ENCODE data around the gene SLC51A. TPM values are rescaled to one million over a fixed set of nuclear protein-coding genes. Genes with fewer than 3 reads are reported as not detected.
"Not testable (repeated sequence)": the region's sequence is repeated elsewhere in the genome, so short reads cannot be mapped to it uniquely, and the experiment has no call there.

Gene SLC51A
- total and polyA plus RNA-seq, 8 donors: 1.2 to 10.4 (median 7.9) TPM; not detected in 1

DNA sequence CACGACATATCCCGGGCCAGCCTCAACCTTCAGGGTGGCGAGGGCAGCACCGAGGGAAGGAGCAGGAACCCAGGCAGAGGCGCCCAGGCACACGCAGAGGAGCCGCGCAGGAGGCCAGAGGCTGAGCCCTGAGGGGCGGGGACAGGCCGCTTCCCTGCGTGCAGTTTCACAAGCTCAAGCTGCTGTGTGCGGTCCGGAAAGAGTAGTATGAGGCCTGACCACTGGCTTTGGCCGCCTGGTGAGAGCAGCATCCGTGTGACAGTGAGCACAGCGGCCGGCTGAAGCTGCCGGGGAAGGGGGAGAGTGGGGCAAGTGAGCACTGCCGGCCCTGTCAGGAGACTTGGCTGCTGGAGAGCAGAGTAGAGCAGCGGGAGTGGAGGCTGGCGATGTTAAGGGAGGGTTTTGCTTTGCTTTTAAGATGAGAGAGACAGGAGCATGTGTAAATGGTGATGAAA, 13.8 kb upstream of the SLC51A start:
- H3K4me3 ChIP-seq: no peak overlapping the region
- TF ChIP-seq, protein P1, sequence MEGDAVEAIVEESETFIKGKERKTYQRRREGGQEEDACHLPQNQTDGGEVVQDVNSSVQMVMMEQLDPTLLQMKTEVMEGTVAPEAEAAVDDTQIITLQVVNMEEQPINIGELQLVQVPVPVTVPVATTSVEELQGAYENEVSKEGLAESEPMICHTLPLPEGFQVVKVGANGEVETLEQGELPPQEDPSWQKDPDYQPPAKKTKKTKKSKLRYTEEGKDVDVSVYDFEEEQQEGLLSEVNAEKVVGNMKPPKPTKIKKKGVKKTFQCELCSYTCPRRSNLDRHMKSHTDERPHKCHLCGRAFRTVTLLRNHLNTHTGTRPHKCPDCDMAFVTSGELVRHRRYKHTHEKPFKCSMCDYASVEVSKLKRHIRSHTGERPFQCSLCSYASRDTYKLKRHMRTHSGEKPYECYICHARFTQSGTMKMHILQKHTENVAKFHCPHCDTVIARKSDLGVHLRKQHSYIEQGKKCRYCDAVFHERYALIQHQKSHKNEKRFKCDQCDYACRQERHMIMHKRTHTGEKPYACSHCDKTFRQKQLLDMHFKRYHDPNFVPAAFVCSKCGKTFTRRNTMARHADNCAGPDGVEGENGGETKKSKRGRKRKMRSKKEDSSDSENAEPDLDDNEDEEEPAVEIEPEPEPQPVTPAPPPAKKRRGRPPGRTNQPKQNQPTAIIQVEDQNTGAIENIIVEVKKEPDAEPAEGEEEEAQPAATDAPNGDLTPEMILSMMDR (IDR thresholded peaks at IDR 0.05): no peak
- peaks cover 0 to 30% of the 10 kb centered on the region in 2 donors for H3K4me1 ChIP-seq
- H3K27ac ChIP-seq: peak overlapping the region in 1 of 2 donors; percentile 64
- ATAC-seq (peak; percentile 75), DNase-seq (peak in 2 of 4 donors; percentile 77 to 93)
- intact Hi-C loops (cut with DNase I): no loop called here
- H3K9me3 ChIP-seq: no peaks in the 10 kb centered on the region
- H3K36me3 ChIP-seq: no peaks in the 10 kb centered on the region
- H3K27me3 ChIP-seq: peaks cover 0 to 19% of the 10 kb centered on the region in 2 donors

DNA sequence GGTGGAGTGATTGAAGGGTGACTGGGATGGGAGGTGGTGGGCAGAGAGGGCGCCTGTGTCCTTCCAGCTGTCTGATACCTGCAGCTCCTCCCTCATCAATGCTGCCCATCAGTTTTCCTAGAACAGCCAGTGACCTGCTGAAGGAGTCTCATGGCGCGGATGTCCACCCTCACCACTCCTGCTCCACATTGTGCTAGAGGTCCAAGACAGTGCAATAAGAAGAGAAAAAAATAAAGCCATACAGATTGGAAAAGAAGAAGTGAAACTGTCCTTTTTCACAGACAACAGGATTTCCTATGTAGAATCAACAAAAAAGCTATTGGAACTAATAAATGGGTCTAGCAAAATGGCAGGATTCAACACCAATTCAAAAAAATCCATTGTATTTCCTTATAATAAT, 12.5 kb upstream of the SLC51A start:
- Histone ChIP-seq H3K4me1 (peaks cover 0 to 34% of the 10 kb centered on the region in 2 donors), H3K9me3 (no peaks in the 10 kb centered on the region), H3K27ac (no peak overlapping the region), H3K4me3 (no peak overlapping the region), H3K27me3 (peaks cover 0 to 30% of the 10 kb centered on the region in 2 donors), H3K36me3 (no peaks in the 10 kb centered on the region)
- intact Hi-C loops (cut with DNase I): no loop called here
- DNase-seq (no peak), ATAC-seq (no peak)
- TF ChIP-seq, protein P1 (IDR thresholded peaks at IDR 0.05): no peak

DNA sequence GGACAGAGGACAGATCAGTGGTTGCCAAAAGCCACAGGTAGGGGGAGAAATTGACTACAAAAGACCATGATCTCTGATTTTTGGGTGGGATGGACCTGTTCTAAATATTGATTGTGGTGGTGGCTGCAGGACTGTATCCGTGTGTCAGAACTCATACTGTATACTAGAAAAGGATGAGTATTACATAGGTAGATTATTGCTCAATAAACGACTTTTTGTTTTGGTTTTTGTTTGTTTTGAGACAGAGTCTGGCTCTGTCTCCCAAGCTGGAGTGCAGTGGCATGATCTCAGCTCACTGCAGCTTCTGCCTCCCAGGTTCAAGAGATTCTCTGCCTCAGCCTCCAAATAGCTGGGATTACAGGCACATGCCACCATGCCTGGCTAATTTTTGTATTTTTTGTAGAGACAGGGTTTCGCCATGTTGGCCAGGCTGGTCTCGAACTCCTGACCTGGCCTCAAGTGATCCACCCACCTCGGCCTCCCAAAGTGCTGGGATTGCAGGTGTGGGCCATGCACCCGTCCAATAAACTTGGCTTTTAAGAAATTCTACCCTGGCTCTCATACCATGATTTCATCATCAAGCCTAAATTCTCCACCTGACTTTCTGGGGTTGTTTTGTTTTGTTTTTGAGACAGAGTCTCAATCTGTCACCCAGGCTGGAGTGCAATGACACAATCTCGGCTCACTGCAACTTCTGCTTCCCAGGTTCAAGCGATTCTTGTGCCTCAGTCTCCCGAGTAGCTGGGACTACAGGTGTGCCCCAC, 10.7 kb upstream of the SLC51A start:
- Histone ChIP-seq H3K4me1 (peaks cover 0 to 34% of the 10 kb centered on the region in 2 donors), H3K27me3 (peaks cover 0 to 38% of the 10 kb centered on the region in 2 donors), H3K27ac (peak overlapping the region in 1 of 2 donors; percentile 28)
- intact Hi-C loops (cut with DNase I); ATAC-seq; H3K36me3 ChIP-seq; H3K4me3 ChIP-seq; H3K9me3 ChIP-seq; DNase-seq: not testable (repeated sequence)

DNA sequence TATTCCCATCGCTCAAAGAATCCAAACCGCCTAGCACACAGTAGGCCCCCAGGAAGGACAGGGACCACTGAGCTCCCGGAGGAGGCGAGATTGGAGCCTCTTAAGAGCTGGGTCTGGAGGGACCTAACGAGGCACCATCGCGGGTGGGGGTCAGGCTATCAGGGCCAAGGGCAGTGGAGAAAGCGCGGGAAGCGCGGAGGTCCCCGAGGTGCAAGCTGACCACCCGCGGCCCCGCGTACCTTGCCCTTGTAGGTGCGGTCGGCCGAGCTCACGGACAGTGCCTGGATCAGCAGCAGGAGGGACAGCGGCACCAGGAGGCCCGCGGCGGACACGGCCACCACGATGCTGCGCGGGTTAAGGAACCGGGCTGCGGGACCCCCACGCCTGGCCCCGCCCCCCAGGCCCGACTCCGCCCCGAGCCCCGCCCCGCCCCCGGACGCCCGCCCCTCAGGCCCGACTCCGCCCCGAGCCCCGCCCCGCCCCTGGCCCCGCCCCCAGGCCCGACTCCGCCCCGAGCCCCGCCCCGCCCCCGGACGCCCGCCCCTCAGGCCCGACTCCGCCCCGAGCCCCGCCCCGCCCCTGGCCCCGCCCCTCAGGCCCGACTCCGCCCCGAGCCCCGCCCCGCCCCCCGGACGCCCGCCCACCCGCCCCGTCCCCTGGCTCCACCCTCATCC, 9.0 kb upstream of the SLC51A start:
- intact Hi-C loops (cut with DNase I): no loop called here
- peak; percentile 46 for ATAC-seq
- peaks cover 0 to 30% of the 10 kb centered on the region in 2 donors for H3K4me1 ChIP-seq
- peak overlapping the region in 1 of 2 donors; percentile 36 for H3K4me3 ChIP-seq
- TF ChIP-seq, protein P1 (IDR thresholded peaks at IDR 0.05): no peak
- H3K27me3 ChIP-seq: peaks cover 0 to 38% of the 10 kb centered on the region in 2 donors
- H3K27ac ChIP-seq: no peak overlapping the region
- no peaks in the 10 kb centered on the region for H3K36me3 ChIP-seq
- H3K9me3 ChIP-seq: no peaks in the 10 kb centered on the region
- DNase-seq: peak in 1 of 4 donors; percentile 87

DNA sequence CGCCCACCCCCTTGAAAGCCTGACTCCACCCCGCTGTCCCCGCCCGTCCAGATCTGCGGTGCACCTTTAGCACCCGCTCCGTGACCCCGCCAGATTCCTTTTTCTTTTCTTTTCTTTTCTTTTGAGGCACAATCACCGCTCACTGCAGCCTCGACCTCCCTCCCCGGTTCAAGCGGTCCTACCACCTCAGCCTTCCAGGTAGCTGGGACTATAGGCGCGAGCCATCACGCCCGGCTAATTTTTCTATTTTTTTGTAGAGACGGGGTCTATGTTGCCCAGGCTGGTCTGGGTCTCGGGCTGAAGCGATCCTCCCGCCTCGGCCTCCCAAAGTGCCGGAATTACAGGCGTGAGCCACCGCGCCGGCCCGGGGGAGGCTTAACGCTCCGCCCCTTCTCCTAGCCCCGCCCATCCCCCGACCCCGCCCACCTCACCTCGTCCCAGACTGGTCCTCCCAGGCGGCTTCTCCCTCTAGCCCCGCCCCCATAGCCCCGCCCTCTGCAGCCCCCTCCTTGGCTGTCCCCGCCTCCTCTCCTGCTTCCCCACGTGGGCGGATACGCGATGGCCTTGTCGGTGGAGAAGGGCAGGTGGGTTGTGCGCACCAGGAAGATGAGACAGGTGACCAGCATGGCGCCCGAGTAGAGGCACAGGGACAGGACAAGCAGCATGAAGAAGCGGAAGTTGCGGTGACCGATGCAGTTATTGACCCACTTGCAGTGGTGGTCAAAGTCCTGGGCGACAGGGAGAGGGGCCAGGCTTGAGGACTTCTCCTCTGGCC, 8.3 kb upstream of the SLC51A start:
- peak overlapping the region in 1 of 2 donors; percentile 57 for H3K27ac ChIP-seq
- H3K9me3 ChIP-seq: no peaks in the 10 kb centered on the region
- peak; percentile 50 for ATAC-seq
- H3K27me3 ChIP-seq: peaks cover 0 to 37% of the 10 kb centered on the region in 2 donors
- H3K36me3 ChIP-seq: no peaks in the 10 kb centered on the region
- peak in 1 of 4 donors; percentile 89 for DNase-seq
- peaks cover 0 to 26% of the 10 kb centered on the region in 2 donors for H3K4me1 ChIP-seq
- TF ChIP-seq, protein P1 (IDR thresholded peaks at IDR 0.05): no peak
- intact Hi-C loops (cut with DNase I): no loop called here
- peak overlapping the region; percentile 11 to 36 for H3K4me3 ChIP-seq

Measured in left lung (tissue), 10 donors.